Activated B cell treated with CpG ODN at 0.5 μM for 24 hours (primary cell): ENCODE data around the gene C1GALT1C1L. TPM values are rescaled to one million over a fixed set of nuclear protein-coding genes. Genes with fewer than 3 reads are reported as not detected.
"Not testable (repeated sequence)": the region's sequence is repeated elsewhere in the genome, so short reads cannot be mapped to it uniquely, and the experiment has no call there.

ENCODE experiments used
- ATAC-seq: fragments of 200-7000 bp; cut with Tn5 transposase; one replicate; pipeline ENCODE4 v1.10.0; 2021; ENCODE audit warnings: low read depth, mild to moderate bottlenecking, moderate library complexity
- CTCF ChIA-PET: fragments of 350-600 bp; sonication (Branson Sonifier 250); formaldehyde crosslinking; loops from one replicate; lab custom pipeline; 2021; ENCODE audit warnings: antibody characterized with exemption; lab: Charles Lee
- POLR2A ChIA-PET: fragments of 350-600 bp; sonication (Branson Sonifier 250); formaldehyde crosslinking; loops from one replicate; lab custom pipeline; 2021; ENCODE audit warnings: antibody characterized with exemption; lab: Charles Lee
- DNase-seq: peaks from one replicate; pipeline ENCODE4 v3.0.0; 2022
- H3K27ac Mint-ChIP-seq: one replicate; pipeline ENCODE4 v1.8.0; 2020; ENCODE audit warnings: mixed read lengths
- H3K27me3 Mint-ChIP-seq: one replicate; pipeline ENCODE4 v1.8.0; 2021; ENCODE audit warnings: mixed read lengths
- H3K36me3 Mint-ChIP-seq: one replicate; pipeline ENCODE4 v1.8.0; 2021; ENCODE audit warnings: low read depth, mixed read lengths
- H3K4me1 Mint-ChIP-seq: one replicate; pipeline ENCODE4 v1.8.0; 2021; ENCODE audit warnings: mixed read lengths
- H3K4me3 Mint-ChIP-seq: one replicate; pipeline ENCODE4 v1.8.0; 2020; ENCODE audit warnings: mild to moderate bottlenecking, mixed read lengths
- H3K9me3 Mint-ChIP-seq: one replicate; pipeline ENCODE4 v1.8.0; 2020; ENCODE audit warnings: mixed read lengths
- CTCF ChIP-seq: fragments of 200-600 bp; IDR thresholded peaks from one replicate; pipeline ENCODE4 v1.8.0; 2022; ENCODE audit warnings: antibody characterized with exemption, mild to moderate bottlenecking
- intact Hi-C: fragments of 100-400 bp; cut with micrococcal nuclease; formaldehyde crosslinking; loops from one replicate; pipeline ENCODE4 v1.15.1; 2024
- total RNA-seq: library from RNA; stranded (reverse); gene quantifications from 2 replicates; pipeline ENCODE4 v1.2.3, GENCODE V29; 2022

Gene C1GALT1C1L
- total RNA-seq, 1 donor from 2014 or later, result not detected

DNA sequence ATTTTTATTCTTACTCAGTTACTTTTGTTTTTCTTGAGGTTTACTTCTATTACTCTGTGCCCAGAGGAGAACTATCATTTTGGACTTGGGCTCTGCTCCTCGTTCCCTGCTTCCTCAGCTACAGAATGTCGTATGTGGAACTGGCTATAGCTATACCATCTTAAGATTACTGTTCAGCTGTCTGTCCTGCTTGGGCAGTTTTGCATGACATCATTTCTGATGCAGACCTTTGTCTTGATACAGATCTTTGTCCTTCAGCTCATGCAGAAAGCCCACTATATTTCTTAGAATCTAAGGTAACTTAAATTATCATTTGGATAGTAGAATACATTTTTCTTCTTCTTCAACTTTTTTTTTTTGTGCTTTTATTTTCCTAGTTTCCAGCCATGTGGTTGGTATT is 13.8 kb upstream of the C1GALT1C1L start:
- Mint-ChIP-seq H3K27ac (no peak overlapping the region), H3K4me1 (peaks cover 7% of the 10 kb centered on the region), H3K4me3 (no peak overlapping the region), H3K27me3 (peaks cover 8% of the 10 kb centered on the region), H3K36me3 (no peaks in the 10 kb centered on the region), H3K9me3 (no peaks in the 10 kb centered on the region)
- DNase-seq (no peak), ATAC-seq (no peak)
- intact Hi-C loops, result no loop called here
- CTCF ChIA-PET, result no interaction called here
- TF ChIP-seq CTCF, result no peak
- POLR2A ChIA-PET, result no interaction called here

- CTCF ChIA-PET, result no interaction called here
- POLR2A ChIA-PET, result no interaction called here
- Mint-ChIP-seq H3K4me3 (no peak overlapping the region), H3K27ac (no peak overlapping the region), H3K36me3 (no peaks in the 10 kb centered on the region), H3K4me1 (peaks cover 7% of the 10 kb centered on the region), H3K27me3 (peaks cover 5% of the 10 kb centered on the region), H3K9me3 (no peaks in the 10 kb centered on the region)
- no peak for ATAC-seq
- no peak for TF ChIP-seq CTCF
- no peak for DNase-seq
- intact Hi-C loops, result no loop called here
These were observed 9.1 kb upstream of the C1GALT1C1L start for GRCh38 chr2:43685357-43685756.

DNA sequence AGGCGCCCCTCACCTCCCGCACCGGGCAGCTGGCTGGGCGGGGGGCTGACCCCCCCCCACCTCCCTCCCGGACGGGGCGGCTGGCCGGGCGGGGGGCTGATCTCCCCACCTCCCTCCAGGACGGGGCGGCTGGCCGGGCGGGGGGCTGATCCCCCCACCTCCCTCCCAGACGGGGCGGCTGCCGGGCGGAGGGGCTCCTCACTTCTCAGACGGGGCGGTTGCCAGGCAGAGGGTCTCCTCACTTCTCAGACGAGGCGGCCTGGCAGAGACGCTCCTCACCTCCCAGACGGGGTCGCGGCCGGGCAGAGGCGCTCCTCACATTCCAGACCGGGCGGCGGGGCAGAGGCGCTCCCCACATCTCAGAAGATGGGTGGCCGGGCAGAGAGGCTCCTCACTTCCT is 1.6 kb upstream of the C1GALT1C1L start:
- H3K4me3 Mint-ChIP-seq, DNase-seq, H3K4me1 Mint-ChIP-seq, H3K9me3 Mint-ChIP-seq, POLR2A ChIA-PET, H3K36me3 Mint-ChIP-seq, intact Hi-C loops, ATAC-seq, H3K27ac Mint-ChIP-seq, CTCF ChIA-PET: not testable (repeated sequence)
- H3K27me3 Mint-ChIP-seq, result peaks cover 19% of the 10 kb centered on the region

GRCh38 chr2:43675646-43676321 is 445 bp downstream of the C1GALT1C1L start:
- Mint-ChIP-seq H3K27me3 (peaks cover 27% of the 10 kb centered on the region), H3K9me3 (peaks cover 11% of the 10 kb centered on the region), H3K36me3 (no peaks in the 10 kb centered on the region), H3K27ac (no peak overlapping the region), H3K4me1 (peaks cover 4% of the 10 kb centered on the region), H3K4me3 (peak overlapping the region; percentile 66)
- intact Hi-C loops, result no loop called here
- CTCF ChIA-PET, result no interaction called here
- DNase-seq (no peak), ATAC-seq (no peak)
- POLR2A ChIA-PET, result no interaction called here
- TF ChIP-seq CTCF, result no peak

- no peak for ATAC-seq
These were observed 19.0 kb downstream of the C1GALT1C1L start for GRCh38 chr2:43657241-43657640.

More at GRCh38 chr2:43657241-43657640, 19.0 kb downstream of the C1GALT1C1L start:
- no peaks in the 10 kb centered on the region for H3K36me3 Mint-ChIP-seq
- POLR2A ChIA-PET, result no interaction called here
- peaks cover 4% of the 10 kb centered on the region for H3K27me3 Mint-ChIP-seq
- no peak for DNase-seq
- no peak overlapping the region for H3K27ac Mint-ChIP-seq
- H3K4me3 Mint-ChIP-seq, result no peak overlapping the region
- intact Hi-C loops, result no loop called here
- no peak for TF ChIP-seq CTCF
- H3K4me1 Mint-ChIP-seq, result no peaks in the 10 kb centered on the region
- CTCF ChIA-PET, result no interaction called here
- no peaks in the 10 kb centered on the region for H3K9me3 Mint-ChIP-seq
